SK-N-MC (cell line): ENCODE results near the gene SHISAL2A.

Experiments used
- DNase-seq: peaks from one replicate; pipeline ENCODE4 v3.0.0-alpha.2; 2011; ENCODE audit warnings: low read depth, low spot score
- H3K27ac ChIP-seq: fragments of 200-600 bp; sonication (generic); 2 replicates; pipeline ENCODE4 v1.5.1; 2016; ENCODE audit warnings: mixed run types
- H3K36me3 ChIP-seq: fragments of 200-600 bp; sonication (generic); 2 replicates; pipeline ENCODE4 v1.6.1; 2017; ENCODE audit warnings: antibody characterized with exemption, low read length, mixed read lengths; ENCODE audit not compliant: insufficient read depth
- H3K4me3 ChIP-seq: fragments of 200-600 bp; sonication (generic); 2 replicates; pipeline ENCODE4 v1.5.1; 2016
- H3K9ac ChIP-seq: fragments of 200-600 bp; sonication (generic); 2 replicates; pipeline ENCODE4 v1.8.0; 2017; ENCODE audit warnings: mixed run types, mixed read lengths; ENCODE audit not compliant: insufficient read length
- H3K9me3 ChIP-seq: fragments of 200-600 bp; sonication (generic); 2 replicates; pipeline ENCODE4 v1.6.1; 2017; ENCODE audit warnings: low read depth, mild to moderate bottlenecking, antibody characterized with exemption, low read length, moderate library complexity, mixed read lengths
- EZH2 ChIP-seq: fragments of 200-600 bp; sonication (generic); IDR thresholded peaks from one replicate; pipeline ENCODE4 v1.6.1; 2017; ENCODE audit warnings: antibody characterized with exemption
- FOXP2 ChIP-seq: optimal IDR thresholded peaks from 2 replicates; pipeline ENCODE3; 2011; ENCODE audit warnings: mild to moderate bottlenecking, moderate library complexity; ENCODE audit not compliant: insufficient read depth; ENCODE audit errors: extremely low read length, control extremely low read depth
- POLR2AphosphoS5 ChIP-seq: IDR thresholded peaks from 2 replicates; pipeline ENCODE4 v1.6.1; 2012; ENCODE audit warnings: mild to moderate bottlenecking, low read depth, low read length, borderline replicate concordance

The SHISAL2A gene

GRCh38 chr1:52669696-52670095, 36.7 kb downstream of the SHISAL2A start:
- H3K27ac ChIP-seq: no peak overlapping the region
- no peak overlapping the region for H3K4me3 ChIP-seq
- H3K36me3 ChIP-seq: no peaks in the 10 kb centered on the region
- H3K9me3 ChIP-seq: no peaks in the 10 kb centered on the region
- TF ChIP-seq POLR2AphosphoS5 (no peak), EZH2 (no peak), FOXP2 (no peak)
- H3K9ac ChIP-seq: no peak overlapping the region
- no peak for DNase-seq

- DNase-seq: no peak
- Histone ChIP-seq H3K36me3 (no peaks in the 10 kb centered on the region), H3K9ac (no peak overlapping the region), H3K9me3 (no peaks in the 10 kb centered on the region), H3K27ac (no peak overlapping the region), H3K4me3 (no peak overlapping the region)
- TF ChIP-seq EZH2: no peak
- TF ChIP-seq POLR2AphosphoS5: no peak
- TF ChIP-seq FOXP2: no peak
Observed at GRCh38 chr1:52670604-52671003, 37.6 kb downstream of the SHISAL2A start.

GRCh38 chr1:52672946-52673345, 40.0 kb downstream of the SHISAL2A start:
- DNase-seq: no peak
- no peak overlapping the region for H3K9ac ChIP-seq
- H3K9me3 ChIP-seq: no peaks in the 10 kb centered on the region
- H3K27ac ChIP-seq: no peak overlapping the region
- H3K36me3 ChIP-seq: no peaks in the 10 kb centered on the region
- TF ChIP-seq FOXP2 (no peak), POLR2AphosphoS5 (no peak), EZH2 (no peak)
- H3K4me3 ChIP-seq: no peak overlapping the region

- H3K4me3 ChIP-seq: no peak overlapping the region
- no peak overlapping the region for H3K27ac ChIP-seq
- no peak for DNase-seq
- TF ChIP-seq FOXP2 (no peak), POLR2AphosphoS5 (no peak), EZH2 (no peak)
- no peaks in the 10 kb centered on the region for H3K36me3 ChIP-seq
- no peak overlapping the region for H3K9ac ChIP-seq
- no peaks in the 10 kb centered on the region for H3K9me3 ChIP-seq
Observed at GRCh38 chr1:52673513-52673912, 40.5 kb downstream of the SHISAL2A start.

- no peaks in the 10 kb centered on the region for H3K36me3 ChIP-seq
- no peak overlapping the region for H3K9ac ChIP-seq
- H3K4me3 ChIP-seq: no peak overlapping the region
- DNase-seq: no peak
- TF ChIP-seq POLR2AphosphoS5 (no peak), EZH2 (no peak), FOXP2 (no peak)
- H3K27ac ChIP-seq: no peak overlapping the region
- H3K9me3 ChIP-seq: no peaks in the 10 kb centered on the region
Observed at GRCh38 chr1:52674497-52675384, 41.8 kb downstream of the SHISAL2A start.

- DNase-seq: no peak
- no peak for TF ChIP-seq EZH2
- TF ChIP-seq FOXP2: no peak
- no peak for TF ChIP-seq POLR2AphosphoS5
- no peak overlapping the region for H3K4me3 ChIP-seq
- no peaks in the 10 kb centered on the region for H3K9me3 ChIP-seq
- H3K9ac ChIP-seq: no peak overlapping the region
- H3K27ac ChIP-seq: no peak overlapping the region
- no peaks in the 10 kb centered on the region for H3K36me3 ChIP-seq
Observed at GRCh38 chr1:52676249-52676903, 43.4 kb downstream of the SHISAL2A start.

GRCh38 chr1:52677076-52677806, 44.3 kb downstream of the SHISAL2A start:
- Histone ChIP-seq H3K36me3 (no peaks in the 10 kb centered on the region), H3K4me3 (no peak overlapping the region), H3K9ac (no peak overlapping the region), H3K27ac (no peak overlapping the region), H3K9me3 (no peaks in the 10 kb centered on the region)
- DNase-seq: no peak
- TF ChIP-seq FOXP2 (no peak), POLR2AphosphoS5 (no peak), EZH2 (no peak)

- Histone ChIP-seq H3K36me3 (no peaks in the 10 kb centered on the region), H3K27ac (no peak overlapping the region), H3K9me3 (no peaks in the 10 kb centered on the region), H3K4me3 (no peak overlapping the region), H3K9ac (no peak overlapping the region)
- no peak for TF ChIP-seq POLR2AphosphoS5
- no peak for TF ChIP-seq EZH2
- TF ChIP-seq FOXP2: no peak
- DNase-seq: no peak
Observed at GRCh38 chr1:52679048-52679447, 46.1 kb downstream of the SHISAL2A start.
